GM23338 (cell line): ENCODE results near the gene SPATC1L. TPM values are rescaled to one million over a fixed set of nuclear protein-coding genes. Genes with fewer than 3 reads are reported as not detected.

ENCODE experiments used
- ATAC-seq: fragments of 200-7000 bp; cut with Tn5 transposase; 3 replicates; pipeline ENCODE4 v1.9.1; 2020
- DNase-seq: peaks from one replicate; pipeline ENCODE4 v3.0.0-alpha.2; 2015; ENCODE audit warnings: low spot score
- H2AFZ ChIP-seq: fragments of 200-600 bp; sonication (generic); 2 replicates; pipeline ENCODE4 v1.8.0; 2016; ENCODE audit warnings: antibody characterized with exemption, mild to moderate bottlenecking, moderate library complexity
- H3F3A ChIP-seq: fragments of 200-600 bp; sonication (generic); replicated peaks from 2 replicates; pipeline ENCODE4 v1.8.0; 2017; ENCODE audit warnings: antibody characterized with exemption, mixed run types, low read depth
- H3K27ac ChIP-seq: fragments of 200-600 bp; sonication (generic); 2 replicates; pipeline ENCODE4 v1.6.1; 2016; ENCODE audit warnings: low read depth
- H3K27me3 ChIP-seq: fragments of 200-600 bp; sonication (generic); 2 replicates; pipeline ENCODE4 v1.8.0; 2016; ENCODE audit warnings: mild to moderate bottlenecking, mixed run types, moderate library complexity; ENCODE audit not compliant: insufficient read depth
- H3K36me3 ChIP-seq: fragments of 200-600 bp; sonication (generic); 2 replicates; pipeline ENCODE4 v1.8.0; 2016; ENCODE audit warnings: mild to moderate bottlenecking; ENCODE audit not compliant: insufficient read depth
- H3K4me1 ChIP-seq: fragments of 200-600 bp; sonication (generic); 2 replicates; pipeline ENCODE4 v1.8.0; 2016; ENCODE audit warnings: mild to moderate bottlenecking, moderate library complexity; ENCODE audit not compliant: insufficient read depth
- H3K4me2 ChIP-seq: fragments of 200-600 bp; sonication (generic); 2 replicates; pipeline ENCODE4 v1.7.1; 2017; ENCODE audit warnings: mixed run types
- H3K4me3 ChIP-seq: fragments of 200-600 bp; sonication (generic); 2 replicates; pipeline ENCODE4 v1.6.1; 2016; ENCODE audit warnings: mixed run types
- H3K79me2 ChIP-seq: fragments of 200-600 bp; sonication (generic); replicated peaks from 2 replicates; pipeline ENCODE4 v1.8.0; 2017; ENCODE audit warnings: mild to moderate bottlenecking; ENCODE audit not compliant: insufficient read depth
- H3K9me2 ChIP-seq: fragments of 200-600 bp; sonication (generic); 2 replicates; pipeline ENCODE4 v1.8.0; 2017; ENCODE audit not compliant: insufficient read depth
- H4K20me1 ChIP-seq: fragments of 200-600 bp; sonication (generic); replicated peaks from 2 replicates; pipeline ENCODE4 v1.8.0; 2017; ENCODE audit warnings: mild to moderate bottlenecking; ENCODE audit not compliant: insufficient read depth
- H3K27ac Mint-ChIP-seq: 2 replicates; pipeline ENCODE4 v1.8.0; 2020; ENCODE audit warnings: inconsistent platforms, mild to moderate bottlenecking, moderate library complexity, mixed read lengths
- H3K27me3 Mint-ChIP-seq: 3 replicates; pipeline ENCODE4 v1.8.0; 2022; ENCODE audit warnings: low read depth, mild to moderate bottlenecking, moderate library complexity, mixed read lengths, inconsistent platforms; ENCODE audit not compliant: insufficient read depth, poor library complexity
- H3K36me3 Mint-ChIP-seq: 3 replicates; pipeline ENCODE4 v1.8.0; 2021; ENCODE audit warnings: low read depth, mild to moderate bottlenecking, inconsistent platforms, moderate library complexity, mixed read lengths
- H3K4me1 Mint-ChIP-seq: 3 replicates; pipeline ENCODE4 v1.8.0; 2020; ENCODE audit warnings: mild to moderate bottlenecking, inconsistent platforms, mixed read lengths
- H3K4me3 Mint-ChIP-seq: 3 replicates; pipeline ENCODE4 v1.8.0; 2021; ENCODE audit warnings: moderate library complexity, mild to moderate bottlenecking, inconsistent platforms, mixed read lengths
- H3K9me3 Mint-ChIP-seq: 3 replicates; pipeline ENCODE4 v1.8.0; 2020; ENCODE audit warnings: moderate library complexity, mild to moderate bottlenecking, inconsistent platforms, mixed read lengths
- CREB1 ChIP-seq: fragments of 250-450 bp; sonication (Bioruptor Pico); IDR thresholded peaks from 2 replicates; pipeline ENCODE4 v1.5.0; 2020; ENCODE audit warnings: low read depth, mild to moderate bottlenecking, moderate library complexity
- CTCF ChIP-seq, 2 experiments: fragments of 200-600 bp in 1 of 2; sonication (generic) in 1 of 2; conservative IDR thresholded peaks; 2 replicates each; pipeline versions ENCODE4 v1.5.1 to v1.6.1; 2016 to 2017; ENCODE audit warnings: antibody characterized with exemption in 2 of 2, low read depth in 2 of 2, mild to moderate bottlenecking in 2 of 2, moderate library complexity in 1 of 2
- ETS1 ChIP-seq: IDR thresholded peaks from 2 replicates; pipeline ENCODE4 v1.6.1; 2016; ENCODE audit warnings: antibody characterized with exemption
- EZH2 ChIP-seq: fragments of 200-600 bp; sonication (generic); IDR thresholded peaks from one replicate; pipeline ENCODE4 v1.8.0; 2017; ENCODE audit warnings: antibody characterized with exemption, mild to moderate bottlenecking, low read depth; ENCODE audit not compliant: unreplicated experiment
- EZH2phosphoT487 ChIP-seq: fragments of 200-600 bp; sonication (generic); IDR thresholded peaks from one replicate; pipeline ENCODE4 v1.8.1; 2018; ENCODE audit warnings: antibody characterized with exemption; ENCODE audit not compliant: unreplicated experiment
- JUNB ChIP-seq: IDR thresholded peaks from one replicate; pipeline ENCODE4 v1.6.1; 2016; ENCODE audit warnings: antibody characterized with exemption; ENCODE audit not compliant: unreplicated experiment
- NANOG ChIP-seq: IDR thresholded peaks from 2 replicates; pipeline ENCODE4 v1.6.1; 2016; ENCODE audit warnings: antibody characterized with exemption, borderline replicate concordance
- POLR2AphosphoS5 ChIP-seq: IDR thresholded peaks from 2 replicates; pipeline ENCODE4 v1.6.1; 2016; ENCODE audit warnings: antibody characterized with exemption, low read depth
- STAT1 ChIP-seq: IDR thresholded peaks from one replicate; pipeline ENCODE4 v1.6.1; 2016; ENCODE audit warnings: antibody characterized with exemption; ENCODE audit not compliant: unreplicated experiment
- ZNF114 ChIP-seq: fragments of 250-450 bp; sonication (Bioruptor Pico); IDR thresholded peaks from 2 replicates; pipeline ENCODE4 v1.5.0; 2020; ENCODE audit warnings: mild to moderate bottlenecking, moderate library complexity
- ZNF331 ChIP-seq: fragments of 250-450 bp; sonication (Bioruptor Pico); IDR thresholded peaks from 2 replicates; pipeline ENCODE4 v1.5.0; 2020; ENCODE audit warnings: low read depth, mild to moderate bottlenecking, moderate library complexity
- polyA plus RNA-seq: library from polyadenylated mRNA; unstranded; fragments of >200 nt; fragmentation: Nextera tagmentation; extraction: Ambion mirVana; gene quantifications from 2 replicates; pipeline ENCODE4 v1.2.1, GENCODE V29; 2016
- total RNA-seq: library from RNA; depleted of rRNA; stranded (reverse); fragments of >200 nt; shearing (Covaris generic); gene quantifications from 2 replicates; pipeline ENCODE4 v1.2.3, GENCODE V29; 2014
- TF ChIP-seq, protein P1 (sequence below): IDR thresholded peaks from one replicate; pipeline ENCODE4 v1.6.1; 2018; ENCODE audit warnings: antibody characterized with exemption; ENCODE audit not compliant: unreplicated experiment
- TF ChIP-seq, protein P2 (sequence below): fragments of 250-450 bp; sonication (Bioruptor Pico); IDR thresholded peaks from 2 replicates; pipeline ENCODE4 v1.5.0; 2020; ENCODE audit warnings: mild to moderate bottlenecking, moderate library complexity

SPATC1L gene
- total and polyA plus RNA-seq, 2 experiments from 2014 or later: 37.6 to 70.2 TPM

DNA sequence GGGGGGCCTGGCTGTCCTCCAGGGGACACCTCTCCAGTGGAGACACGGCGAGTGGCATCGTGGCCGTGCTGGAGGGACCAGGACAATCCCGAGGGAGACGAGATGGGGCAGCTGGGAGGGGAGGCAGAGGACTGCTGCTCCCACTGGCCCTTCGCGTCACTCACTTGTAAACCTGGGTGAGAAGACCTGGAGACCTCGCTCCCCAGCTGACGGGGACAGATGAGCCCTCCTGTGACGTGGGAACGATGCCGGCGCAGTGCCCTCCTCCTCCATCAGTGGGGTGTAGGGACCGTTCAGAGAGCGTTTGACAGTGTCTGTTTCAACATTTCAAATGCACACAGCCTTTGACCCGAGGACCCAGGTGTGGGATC, 4.6 kb downstream of the SPATC1L start:
- peaks cover 5% of the 10 kb centered on the region for H3K27me3 Mint-ChIP-seq
- ATAC-seq (no peak), DNase-seq (no peak)
- H3K4me1 Mint-ChIP-seq: peaks cover 16% of the 10 kb centered on the region
- H3K4me2 ChIP-seq: no peak overlapping the region
- peaks cover 56% of the 10 kb centered on the region for H3K79me2 ChIP-seq
- H3K4me3 Mint-ChIP-seq: no peak overlapping the region
- no peaks in the 10 kb centered on the region for H3K9me2 ChIP-seq
- no peak overlapping the region for H2AFZ ChIP-seq
- H3F3A ChIP-seq: no peaks in the 10 kb centered on the region
- peaks cover 22% of the 10 kb centered on the region for H3K36me3 Mint-ChIP-seq
- TF ChIP-seq ZNF331 (CRISPR knock-in tag): no peak
- TF ChIP-seq POLR2AphosphoS5: no peak
- TF ChIP-seq ETS1: no peak
- TF ChIP-seq, protein P1, sequence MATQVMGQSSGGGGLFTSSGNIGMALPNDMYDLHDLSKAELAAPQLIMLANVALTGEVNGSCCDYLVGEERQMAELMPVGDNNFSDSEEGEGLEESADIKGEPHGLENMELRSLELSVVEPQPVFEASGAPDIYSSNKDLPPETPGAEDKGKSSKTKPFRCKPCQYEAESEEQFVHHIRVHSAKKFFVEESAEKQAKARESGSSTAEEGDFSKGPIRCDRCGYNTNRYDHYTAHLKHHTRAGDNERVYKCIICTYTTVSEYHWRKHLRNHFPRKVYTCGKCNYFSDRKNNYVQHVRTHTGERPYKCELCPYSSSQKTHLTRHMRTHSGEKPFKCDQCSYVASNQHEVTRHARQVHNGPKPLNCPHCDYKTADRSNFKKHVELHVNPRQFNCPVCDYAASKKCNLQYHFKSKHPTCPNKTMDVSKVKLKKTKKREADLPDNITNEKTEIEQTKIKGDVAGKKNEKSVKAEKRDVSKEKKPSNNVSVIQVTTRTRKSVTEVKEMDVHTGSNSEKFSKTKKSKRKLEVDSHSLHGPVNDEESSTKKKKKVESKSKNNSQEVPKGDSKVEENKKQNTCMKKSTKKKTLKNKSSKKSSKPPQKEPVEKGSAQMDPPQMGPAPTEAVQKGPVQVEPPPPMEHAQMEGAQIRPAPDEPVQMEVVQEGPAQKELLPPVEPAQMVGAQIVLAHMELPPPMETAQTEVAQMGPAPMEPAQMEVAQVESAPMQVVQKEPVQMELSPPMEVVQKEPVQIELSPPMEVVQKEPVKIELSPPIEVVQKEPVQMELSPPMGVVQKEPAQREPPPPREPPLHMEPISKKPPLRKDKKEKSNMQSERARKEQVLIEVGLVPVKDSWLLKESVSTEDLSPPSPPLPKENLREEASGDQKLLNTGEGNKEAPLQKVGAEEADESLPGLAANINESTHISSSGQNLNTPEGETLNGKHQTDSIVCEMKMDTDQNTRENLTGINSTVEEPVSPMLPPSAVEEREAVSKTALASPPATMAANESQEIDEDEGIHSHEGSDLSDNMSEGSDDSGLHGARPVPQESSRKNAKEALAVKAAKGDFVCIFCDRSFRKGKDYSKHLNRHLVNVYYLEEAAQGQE: no peak
- TF ChIP-seq ZNF114: no peak
- no peak for TF ChIP-seq CREB1
- no peak for TF ChIP-seq EZH2phosphoT487
- TF ChIP-seq CTCF (conservative IDR thresholded peaks at IDR 0.05; ENCODE audit: low read depth in 2 of 2): no peak
- no peak for TF ChIP-seq STAT1
- no peak for TF ChIP-seq NANOG
- TF ChIP-seq JUNB: no peak
- no peak for TF ChIP-seq EZH2
- TF ChIP-seq, protein P2, sequence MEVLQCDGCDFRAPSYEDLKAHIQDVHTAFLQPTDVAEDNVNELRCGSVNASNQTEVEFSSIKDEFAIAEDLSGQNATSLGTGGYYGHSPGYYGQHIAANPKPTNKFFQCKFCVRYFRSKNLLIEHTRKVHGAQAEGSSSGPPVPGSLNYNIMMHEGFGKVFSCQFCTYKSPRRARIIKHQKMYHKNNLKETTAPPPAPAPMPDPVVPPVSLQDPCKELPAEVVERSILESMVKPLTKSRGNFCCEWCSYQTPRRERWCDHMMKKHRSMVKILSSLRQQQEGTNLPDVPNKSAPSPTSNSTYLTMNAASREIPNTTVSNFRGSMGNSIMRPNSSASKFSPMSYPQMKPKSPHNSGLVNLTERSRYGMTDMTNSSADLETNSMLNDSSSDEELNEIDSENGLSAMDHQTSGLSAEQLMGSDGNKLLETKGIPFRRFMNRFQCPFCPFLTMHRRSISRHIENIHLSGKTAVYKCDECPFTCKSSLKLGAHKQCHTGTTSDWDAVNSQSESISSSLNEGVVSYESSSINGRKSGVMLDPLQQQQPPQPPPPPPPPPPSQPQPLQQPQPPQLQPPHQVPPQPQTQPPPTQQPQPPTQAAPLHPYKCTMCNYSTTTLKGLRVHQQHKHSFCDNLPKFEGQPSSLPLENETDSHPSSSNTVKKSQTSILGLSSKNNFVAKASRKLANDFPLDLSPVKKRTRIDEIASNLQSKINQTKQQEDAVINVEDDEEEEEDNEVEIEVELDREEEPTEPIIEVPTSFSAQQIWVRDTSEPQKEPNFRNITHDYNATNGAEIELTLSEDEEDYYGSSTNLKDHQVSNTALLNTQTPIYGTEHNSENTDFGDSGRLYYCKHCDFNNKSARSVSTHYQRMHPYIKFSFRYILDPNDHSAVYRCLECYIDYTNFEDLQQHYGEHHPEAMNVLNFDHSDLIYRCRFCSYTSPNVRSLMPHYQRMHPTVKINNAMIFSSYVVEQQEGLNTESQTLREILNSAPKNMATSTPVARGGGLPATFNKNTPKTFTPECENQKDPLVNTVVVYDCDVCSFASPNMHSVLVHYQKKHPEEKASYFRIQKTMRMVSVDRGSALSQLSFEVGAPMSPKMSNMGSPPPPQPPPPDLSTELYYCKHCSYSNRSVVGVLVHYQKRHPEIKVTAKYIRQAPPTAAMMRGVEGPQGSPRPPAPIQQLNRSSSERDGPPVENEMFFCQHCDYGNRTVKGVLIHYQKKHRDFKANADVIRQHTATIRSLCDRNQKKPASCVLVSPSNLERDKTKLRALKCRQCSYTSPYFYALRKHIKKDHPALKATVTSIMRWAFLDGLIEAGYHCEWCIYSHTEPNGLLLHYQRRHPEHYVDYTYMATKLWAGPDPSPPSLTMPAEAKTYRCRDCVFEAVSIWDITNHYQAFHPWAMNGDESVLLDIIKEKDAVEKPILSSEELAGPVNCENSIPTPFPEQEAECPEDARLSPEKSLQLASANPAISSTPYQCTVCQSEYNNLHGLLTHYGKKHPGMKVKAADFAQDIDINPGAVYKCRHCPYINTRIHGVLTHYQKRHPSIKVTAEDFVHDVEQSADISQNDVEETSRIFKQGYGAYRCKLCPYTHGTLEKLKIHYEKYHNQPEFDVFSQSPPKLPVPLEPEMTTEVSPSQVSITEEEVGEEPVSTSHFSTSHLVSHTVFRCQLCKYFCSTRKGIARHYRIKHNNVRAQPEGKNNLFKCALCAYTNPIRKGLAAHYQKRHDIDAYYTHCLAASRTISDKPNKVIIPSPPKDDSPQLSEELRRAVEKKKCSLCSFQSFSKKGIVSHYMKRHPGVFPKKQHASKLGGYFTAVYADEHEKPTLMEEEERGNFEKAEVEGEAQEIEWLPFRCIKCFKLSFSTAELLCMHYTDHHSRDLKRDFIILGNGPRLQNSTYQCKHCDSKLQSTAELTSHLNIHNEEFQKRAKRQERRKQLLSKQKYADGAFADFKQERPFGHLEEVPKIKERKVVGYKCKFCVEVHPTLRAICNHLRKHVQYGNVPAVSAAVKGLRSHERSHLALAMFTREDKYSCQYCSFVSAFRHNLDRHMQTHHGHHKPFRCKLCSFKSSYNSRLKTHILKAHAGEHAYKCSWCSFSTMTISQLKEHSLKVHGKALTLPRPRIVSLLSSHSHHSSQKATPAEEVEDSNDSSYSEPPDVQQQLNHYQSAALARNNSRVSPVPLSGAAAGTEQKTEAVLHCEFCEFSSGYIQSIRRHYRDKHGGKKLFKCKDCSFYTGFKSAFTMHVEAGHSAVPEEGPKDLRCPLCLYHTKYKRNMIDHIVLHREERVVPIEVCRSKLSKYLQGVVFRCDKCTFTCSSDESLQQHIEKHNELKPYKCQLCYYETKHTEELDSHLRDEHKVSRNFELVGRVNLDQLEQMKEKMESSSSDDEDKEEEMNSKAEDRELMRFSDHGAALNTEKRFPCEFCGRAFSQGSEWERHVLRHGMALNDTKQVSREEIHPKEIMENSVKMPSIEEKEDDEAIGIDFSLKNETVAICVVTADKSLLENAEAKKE (CRISPR knock-in tag): no peak
- H3K9me3 Mint-ChIP-seq: peaks cover 8% of the 10 kb centered on the region; the same call in 1 of the 3 replicates
- 0 out of 2 replicates have a peak, but pooled peaks cover 13% of the 10 kb centered on the region for H4K20me1 ChIP-seq
- no peaks in the 10 kb centered on the region for H3K27me3 ChIP-seq
- H3K36me3 ChIP-seq: no peaks in the 10 kb centered on the region
- no peak overlapping the region for H3K27ac ChIP-seq
- H3K4me1 ChIP-seq: no peaks in the 10 kb centered on the region; the same call in 1 of the 2 replicates
- peak overlapping the region; percentile 82; the same call in 1 of the 2 replicates for H3K27ac Mint-ChIP-seq
- H3K4me3 ChIP-seq: no peak overlapping the region
